Measurements from ENCODE around the gene TEKT3.

TEKT3 gene

DNA sequence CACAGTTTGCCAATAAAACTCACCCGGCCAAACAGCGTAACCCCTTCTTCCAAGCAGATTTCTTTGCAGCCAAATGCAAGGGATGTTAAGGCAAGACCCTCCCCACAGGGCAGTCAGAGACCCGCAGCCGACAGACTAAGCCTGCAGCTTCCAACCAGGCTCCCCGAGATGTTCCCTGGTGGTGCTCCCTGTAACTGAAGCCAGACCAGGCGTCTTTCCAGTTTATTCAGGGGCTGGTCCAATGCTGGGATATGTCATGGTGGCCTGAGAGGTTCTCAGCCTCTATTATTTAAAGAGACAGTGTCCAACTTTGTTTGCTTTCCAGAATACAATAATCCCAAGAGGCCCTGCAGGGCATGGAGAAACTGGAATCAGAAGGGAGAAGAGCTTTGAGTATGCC is 76.3 kb downstream of the TEKT3 start, which contains the start of gene PMP22:
Gene PMP22, minus strand, starts transcription at position 196 of the 400 bp plus-strand sequence. CDS start 4,599 bp downstream, outside the sequence.
- H3K27me3 ChIP-seq (ENCODE audit: control insufficient read depth, insufficient read depth, low read length): no peaks in the 10 kb centered on the region
- H3K27ac ChIP-seq: no peak within 1 kb of the TSS
- no peak within 1 kb of the TSS for H2AFZ ChIP-seq
- no peak within 1 kb of the TSS for H3K4me2 ChIP-seq (ENCODE audit: low read length)
- no peaks in the 10 kb centered on the region for H3K79me2 ChIP-seq
- H3K9me3 ChIP-seq (ENCODE audit: control insufficient read depth, low read length): no peaks in the 10 kb centered on the region
- no peaks in the 10 kb centered on the region for H3K36me3 ChIP-seq (ENCODE audit: control insufficient read depth, insufficient read depth, low read length)
- TF ChIP-seq, protein P1, sequence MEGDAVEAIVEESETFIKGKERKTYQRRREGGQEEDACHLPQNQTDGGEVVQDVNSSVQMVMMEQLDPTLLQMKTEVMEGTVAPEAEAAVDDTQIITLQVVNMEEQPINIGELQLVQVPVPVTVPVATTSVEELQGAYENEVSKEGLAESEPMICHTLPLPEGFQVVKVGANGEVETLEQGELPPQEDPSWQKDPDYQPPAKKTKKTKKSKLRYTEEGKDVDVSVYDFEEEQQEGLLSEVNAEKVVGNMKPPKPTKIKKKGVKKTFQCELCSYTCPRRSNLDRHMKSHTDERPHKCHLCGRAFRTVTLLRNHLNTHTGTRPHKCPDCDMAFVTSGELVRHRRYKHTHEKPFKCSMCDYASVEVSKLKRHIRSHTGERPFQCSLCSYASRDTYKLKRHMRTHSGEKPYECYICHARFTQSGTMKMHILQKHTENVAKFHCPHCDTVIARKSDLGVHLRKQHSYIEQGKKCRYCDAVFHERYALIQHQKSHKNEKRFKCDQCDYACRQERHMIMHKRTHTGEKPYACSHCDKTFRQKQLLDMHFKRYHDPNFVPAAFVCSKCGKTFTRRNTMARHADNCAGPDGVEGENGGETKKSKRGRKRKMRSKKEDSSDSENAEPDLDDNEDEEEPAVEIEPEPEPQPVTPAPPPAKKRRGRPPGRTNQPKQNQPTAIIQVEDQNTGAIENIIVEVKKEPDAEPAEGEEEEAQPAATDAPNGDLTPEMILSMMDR (IDR thresholded peaks at IDR 0.05): no peak
- H3K4me1 ChIP-seq: peaks cover 2% of the 10 kb centered on the region
- H3K9ac ChIP-seq: no peak within 1 kb of the TSS
- no peak within 1 kb of the TSS for H3K4me3 ChIP-seq (ENCODE audit: low read depth, low read length)

DNA sequence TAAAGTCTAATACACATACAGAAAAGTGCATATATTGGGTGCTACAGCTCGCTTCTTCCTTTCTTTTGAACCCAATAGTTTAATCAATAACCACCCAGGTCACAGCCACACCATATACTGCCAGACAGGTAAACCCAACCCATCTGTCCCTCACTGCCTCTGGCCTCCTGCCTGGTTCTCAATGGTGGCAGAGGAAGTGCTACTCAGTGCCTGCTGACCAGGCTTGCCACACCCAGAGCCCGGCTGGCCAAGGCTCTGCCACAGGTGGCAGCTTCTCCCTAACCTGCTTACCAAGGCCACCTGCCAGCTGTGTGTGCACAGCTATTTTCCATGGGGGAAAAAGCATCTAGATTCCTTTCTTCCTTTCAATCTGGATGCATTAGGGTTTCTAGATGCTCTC is 76.9 kb downstream of the TEKT3 start:
- Histone ChIP-seq H2AFZ (no peak overlapping the region), H3K27me3 (ENCODE audit: control insufficient read depth, insufficient read depth, low read length) (no peaks in the 10 kb centered on the region), H3K4me2 (ENCODE audit: low read length) (no peak overlapping the region), H3K79me2 (no peaks in the 10 kb centered on the region), H3K4me1 (peaks cover 2% of the 10 kb centered on the region), H3K36me3 (ENCODE audit: control insufficient read depth, insufficient read depth, low read length) (no peaks in the 10 kb centered on the region), H3K4me3 (ENCODE audit: low read depth, low read length) (no peak overlapping the region), H3K9ac (no peak overlapping the region), H3K9me3 (ENCODE audit: control insufficient read depth, low read length) (no peaks in the 10 kb centered on the region), H3K27ac (no peak overlapping the region)
- TF ChIP-seq, protein P1 (IDR thresholded peaks at IDR 0.05): no peak

DNA sequence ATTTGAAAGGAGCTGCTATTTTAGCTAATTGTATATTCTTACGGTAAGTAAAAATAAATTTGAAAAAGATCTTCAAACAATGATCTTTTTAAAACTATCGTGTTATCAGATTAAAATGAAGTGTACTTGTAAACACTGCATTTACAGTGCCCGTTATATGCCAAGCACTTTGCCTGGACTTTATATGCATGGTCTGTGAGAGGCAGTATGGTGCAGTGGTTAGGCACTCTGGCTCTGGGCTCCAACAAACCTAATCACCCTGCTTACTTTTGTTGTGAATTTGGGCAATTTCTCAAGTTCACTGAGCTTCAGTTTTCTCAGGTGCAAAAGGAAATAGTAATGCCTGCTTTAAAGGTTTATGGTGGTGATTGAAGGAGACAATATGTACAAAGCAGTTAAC is 77.7 kb downstream of the TEKT3 start:
- H3K4me1 ChIP-seq: peaks cover 2% of the 10 kb centered on the region

DNA sequence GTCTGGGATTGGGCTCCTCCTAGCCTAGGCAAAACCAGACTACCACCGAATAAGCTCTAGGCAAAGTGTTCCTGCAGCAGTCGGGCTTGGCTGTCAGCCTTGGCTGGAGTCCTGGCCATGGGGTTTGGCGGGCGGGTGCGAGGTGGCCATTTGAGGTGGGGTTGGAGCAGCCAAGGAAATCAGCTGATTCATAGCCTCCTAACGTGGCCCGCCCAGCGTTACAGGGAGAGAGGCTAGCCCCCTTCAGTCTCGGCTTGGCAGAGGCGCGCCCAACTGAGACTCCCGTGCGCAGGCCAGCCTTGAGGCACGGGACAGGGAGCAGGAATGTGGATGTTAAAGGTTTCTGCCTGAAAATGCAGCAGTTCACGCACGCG is 78.2 kb downstream of the TEKT3 start:
- peak overlapping the region; percentile 40 for H3K4me3 ChIP-seq (ENCODE audit: low read depth, low read length)
- no peak overlapping the region for H3K27ac ChIP-seq
- H3K36me3 ChIP-seq (ENCODE audit: control insufficient read depth, insufficient read depth, low read length): no peaks in the 10 kb centered on the region
- no peak overlapping the region for H3K9ac ChIP-seq
- H3K4me1 ChIP-seq: peaks cover 2% of the 10 kb centered on the region
- no peaks in the 10 kb centered on the region for H3K79me2 ChIP-seq
- no peaks in the 10 kb centered on the region for H3K27me3 ChIP-seq (ENCODE audit: control insufficient read depth, insufficient read depth, low read length)
- H3K4me2 ChIP-seq (ENCODE audit: low read length): peak overlapping the region; percentile 20
- no peaks in the 10 kb centered on the region for H3K9me3 ChIP-seq (ENCODE audit: control insufficient read depth, low read length)
- peak overlapping the region; percentile 16 for H2AFZ ChIP-seq
- TF ChIP-seq, protein P1 (IDR thresholded peaks at IDR 0.05): no peak

More for the DNA sequence above, 77.7 kb downstream of the TEKT3 start:
- no peak overlapping the region for H3K4me2 ChIP-seq (ENCODE audit: low read length)
- H3K9ac ChIP-seq: no peak overlapping the region
- no peak overlapping the region for H3K4me3 ChIP-seq (ENCODE audit: low read depth, low read length)
- H3K79me2 ChIP-seq: no peaks in the 10 kb centered on the region
- H3K36me3 ChIP-seq (ENCODE audit: control insufficient read depth, insufficient read depth, low read length): no peaks in the 10 kb centered on the region
- TF ChIP-seq, protein P1 (IDR thresholded peaks at IDR 0.05): no peak
- H3K9me3 ChIP-seq (ENCODE audit: control insufficient read depth, low read length): no peaks in the 10 kb centered on the region
- no peak overlapping the region for H2AFZ ChIP-seq
- H3K27ac ChIP-seq: no peak overlapping the region
- no peaks in the 10 kb centered on the region for H3K27me3 ChIP-seq (ENCODE audit: control insufficient read depth, insufficient read depth, low read length)
